Neural progenitor cell (in vitro differentiated cells): Measurements from ENCODE around the gene PEX5L. TPM values are rescaled to one million over a fixed set of nuclear protein-coding genes. Genes with fewer than 3 reads are reported as not detected.

Experiments used
- DNase-seq: peaks from one replicate; pipeline ENCODE4 v3.0.0-alpha.2; 2016; ENCODE audit warnings: low spot score
- H2AFZ ChIP-seq: fragments of 200-600 bp; sonication (generic); replicated peaks from 2 replicates; pipeline ENCODE4 v1.6.1; 2016; ENCODE audit warnings: antibody characterized with exemption
- H3F3A ChIP-seq: fragments of 200-600 bp; sonication (generic); 2 replicates; pipeline ENCODE4 v1.6.1; 2016; ENCODE audit warnings: antibody characterized with exemption, low read depth
- H3K27ac ChIP-seq: fragments of 200-600 bp; sonication (generic); 2 replicates; pipeline ENCODE4 v1.5.1; 2016; ENCODE audit warnings: mild to moderate bottlenecking
- H3K27me3 ChIP-seq: fragments of 200-600 bp; sonication (generic); 2 replicates; pipeline ENCODE4 v1.6.1; 2016; ENCODE audit warnings: mild to moderate bottlenecking, moderate library complexity
- H3K36me3 ChIP-seq: fragments of 200-600 bp; sonication (generic); 2 replicates; pipeline ENCODE4 v1.5.1; 2016
- H3K4me1 ChIP-seq: fragments of 200-600 bp; sonication (generic); 2 replicates; pipeline ENCODE4 v1.6.1; 2016; ENCODE audit warnings: mixed run types
- H3K4me2 ChIP-seq: fragments of 200-600 bp; sonication (generic); 2 replicates; pipeline ENCODE4 v1.6.1; 2016
- H3K4me3 ChIP-seq: fragments of 200-600 bp; sonication (generic); 2 replicates; pipeline ENCODE4 v1.5.1; 2016
- H3K79me2 ChIP-seq: fragments of 200-600 bp; sonication (generic); 2 replicates; pipeline ENCODE4 v1.6.1; 2016; ENCODE audit warnings: low read depth
- H3K9ac ChIP-seq: fragments of 200-600 bp; sonication (generic); 2 replicates; pipeline ENCODE4 v1.6.1; 2016
- H3K9me3 ChIP-seq: fragments of 200-600 bp; sonication (generic); 2 replicates; pipeline ENCODE4 v1.5.1; 2016; ENCODE audit warnings: low read depth
- H4K20me1 ChIP-seq: fragments of 200-600 bp; sonication (generic); 2 replicates; pipeline ENCODE4 v1.6.1; 2016; ENCODE audit warnings: low read depth
- H3K27ac Mint-ChIP-seq: 3 replicates; pipeline ENCODE4 v1.8.0; 2021; ENCODE audit warnings: mixed read lengths
- H3K27me3 Mint-ChIP-seq: 2 replicates; pipeline ENCODE4 v1.8.0; 2022; ENCODE audit warnings: low read depth, mild to moderate bottlenecking, inconsistent platforms, moderate library complexity, mixed read lengths; ENCODE audit not compliant: insufficient read depth
- H3K36me3 Mint-ChIP-seq: 3 replicates; pipeline ENCODE4 v1.8.0; 2021; ENCODE audit warnings: mixed read lengths
- H3K4me1 Mint-ChIP-seq: 3 replicates; pipeline ENCODE4 v1.8.0; 2021; ENCODE audit warnings: mixed read lengths
- H3K4me3 Mint-ChIP-seq: 3 replicates; pipeline ENCODE4 v1.8.0; 2021; ENCODE audit warnings: mild to moderate bottlenecking, moderate library complexity, mixed read lengths
- H3K9me3 Mint-ChIP-seq: 3 replicates; pipeline ENCODE4 v1.8.0; 2020; ENCODE audit warnings: mixed read lengths
- CTCF ChIP-seq: fragments of 200-600 bp; sonication (generic); IDR thresholded peaks from 2 replicates; pipeline ENCODE4 v1.5.1; 2017; ENCODE audit warnings: antibody characterized with exemption, mild to moderate bottlenecking
- EZH2 ChIP-seq: fragments of 200-600 bp; sonication (generic); IDR thresholded peaks from 2 replicates; pipeline ENCODE4 v1.6.1; 2017; ENCODE audit warnings: antibody characterized with exemption, mild to moderate bottlenecking, moderate library complexity
- EZH2phosphoT487 ChIP-seq: fragments of 200-600 bp; sonication (generic); IDR thresholded peaks from 2 replicates; pipeline ENCODE4 v1.6.1; 2017; ENCODE audit warnings: antibody characterized with exemption
- total RNA-seq: library from RNA; depleted of rRNA; stranded (reverse); fragments of >200 nt; gene quantifications from 2 replicates; pipeline ENCODE4 v1.2.3, GENCODE V29; 2015; ENCODE audit warnings: low replicate concordance

The PEX5L gene
- total RNA-seq, 1 donor from 2014 or later, result 0.90 TPM

GRCh38 chr3:179973931-179974361, 62.8 kb downstream of the PEX5L start:
- H2AFZ ChIP-seq, result peak overlapping the region; percentile 73
- no peak overlapping the region for H3K9ac ChIP-seq
- Mint-ChIP-seq H3K36me3 (no peaks in the 10 kb centered on the region), H3K27ac (peak overlapping the region; percentile 91), H3K9me3 (no peaks in the 10 kb centered on the region), H3K27me3 (no peaks in the 10 kb centered on the region), H3K4me1 (peaks cover 25% of the 10 kb centered on the region), H3K4me3 (no peak overlapping the region)
- no peaks in the 10 kb centered on the region for H3K9me3 ChIP-seq
- H3K36me3 ChIP-seq, result peaks cover 4% of the 10 kb centered on the region
- no peaks in the 10 kb centered on the region for H3K27me3 ChIP-seq
- H3K4me3 ChIP-seq, result no peak overlapping the region
- H3K4me1 ChIP-seq, result peaks cover 34% of the 10 kb centered on the region
- peaks cover 19% of the 10 kb centered on the region for H3F3A ChIP-seq
- H4K20me1 ChIP-seq, result no peaks in the 10 kb centered on the region
- H3K79me2 ChIP-seq, result no peaks in the 10 kb centered on the region
- H3K4me2 ChIP-seq, result peak overlapping the region; percentile 65
- H3K27ac ChIP-seq, result peak overlapping the region; percentile 78
- peak; percentile 71 for DNase-seq
- TF ChIP-seq CTCF (no peak), EZH2phosphoT487 (no peak), EZH2 (no peak)

- H3K27me3 ChIP-seq, result no peaks in the 10 kb centered on the region
- peaks cover 19% of the 10 kb centered on the region for H3F3A ChIP-seq
- Mint-ChIP-seq H3K27me3 (no peaks in the 10 kb centered on the region), H3K9me3 (no peaks in the 10 kb centered on the region), H3K4me3 (no peak overlapping the region), H3K4me1 (peaks cover 25% of the 10 kb centered on the region), H3K36me3 (no peaks in the 10 kb centered on the region), H3K27ac (no peak overlapping the region)
- H4K20me1 ChIP-seq, result no peaks in the 10 kb centered on the region
- no peak overlapping the region for H2AFZ ChIP-seq
- no peak overlapping the region for H3K9ac ChIP-seq
- H3K4me2 ChIP-seq, result peak overlapping the region; percentile 65
- no peak for DNase-seq
- H3K79me2 ChIP-seq, result no peaks in the 10 kb centered on the region
- TF ChIP-seq EZH2phosphoT487 (no peak), CTCF (no peak), EZH2 (no peak)
- H3K9me3 ChIP-seq, result no peaks in the 10 kb centered on the region
- H3K27ac ChIP-seq, result no peak overlapping the region
- peaks cover 4% of the 10 kb centered on the region for H3K36me3 ChIP-seq
- peaks cover 34% of the 10 kb centered on the region for H3K4me1 ChIP-seq
- no peak overlapping the region for H3K4me3 ChIP-seq
Measured at GRCh38 chr3:179972881-179973423, 63.8 kb downstream of the PEX5L start.

GRCh38 chr3:179971280-179971679, 65.5 kb downstream of the PEX5L start:
- no peak overlapping the region for H3K9ac ChIP-seq

More at GRCh38 chr3:179971280-179971679, 65.5 kb downstream of the PEX5L start:
- DNase-seq, result no peak
- Histone ChIP-seq H3K4me3 (no peak overlapping the region), H3K4me2 (no peak overlapping the region), H3K9me3 (no peaks in the 10 kb centered on the region), H3K79me2 (no peaks in the 10 kb centered on the region), H2AFZ (no peak overlapping the region), H3K36me3 (peaks cover 4% of the 10 kb centered on the region), H3F3A (peaks cover 19% of the 10 kb centered on the region), H4K20me1 (no peaks in the 10 kb centered on the region), H3K27ac (no peak overlapping the region), H3K27me3 (no peaks in the 10 kb centered on the region), H3K4me1 (peaks cover 34% of the 10 kb centered on the region)
- no peaks in the 10 kb centered on the region for H3K36me3 Mint-ChIP-seq
- H3K9me3 Mint-ChIP-seq, result no peaks in the 10 kb centered on the region
- H3K27me3 Mint-ChIP-seq, result no peaks in the 10 kb centered on the region
- TF ChIP-seq EZH2 (no peak), CTCF (no peak), EZH2phosphoT487 (no peak)
- H3K4me1 Mint-ChIP-seq, result peaks cover 28% of the 10 kb centered on the region
- H3K27ac Mint-ChIP-seq, result no peak overlapping the region
- no peak overlapping the region for H3K4me3 Mint-ChIP-seq
